H1 (cell line): ENCODE data around the gene KIAA1614. TPM values are rescaled to one million over a fixed set of nuclear protein-coding genes. Genes with fewer than 3 reads are reported as not detected.

ENCODE experiments used
- CTCF ChIA-PET: fragments of 300-600 bp; sonication (Branson Sonifier 250); formaldehyde crosslinking; loops from one replicate; lab custom pipeline; 2021; ENCODE audit not compliant: partially characterized antibody; lab: Charles Lee
- POLR2A ChIA-PET: fragments of 300-600 bp; sonication (Branson Sonifier 250); formaldehyde crosslinking; loops from one replicate; lab custom pipeline; 2021; ENCODE audit warnings: inconsistent platforms; ENCODE audit not compliant: partially characterized antibody; lab: Charles Lee
- DNase-seq, 2 experiments: peaks; one replicate each; pipeline versions ENCODE4 v3.0.0 to v3.0.0-alpha.2; 2010 to 2022; ENCODE audit warnings: low spot score in 2 of 2, low read depth in 1 of 2, mixed read lengths in 1 of 2
- FAIRE-seq: peaks from 2 replicates; lab custom pipeline; 2011; peaks lifted over from hg19 to GRCh38; lab: Jason Lieb, UNC
- H2AFZ ChIP-seq: 2 replicates; pipeline ENCODE4 v1.8.1; 2012; ENCODE audit warnings: low read length, inconsistent platforms
- H2AK5ac ChIP-seq: 2 replicates; pipeline ENCODE4 v1.6.1; 2013; ENCODE audit warnings: low read depth, low read length
- H2BK120ac ChIP-seq: replicated peaks from 2 replicates; pipeline ENCODE3; 2013; ENCODE audit warnings: low read depth, low read length, inconsistent platforms
- H2BK12ac ChIP-seq: 2 replicates; pipeline ENCODE4 v1.6.1; 2013; ENCODE audit warnings: low read depth, low read length
- H2BK15ac ChIP-seq: 2 replicates; pipeline ENCODE4 v1.6.1; 2013; ENCODE audit warnings: low read length
- H2BK20ac ChIP-seq: 2 replicates; pipeline ENCODE4 v1.6.1; 2013; ENCODE audit warnings: low read length
- H2BK5ac ChIP-seq: 2 replicates; pipeline ENCODE4 v1.6.1; 2013; ENCODE audit warnings: low read depth, low read length
- H3K14ac ChIP-seq: 2 replicates; pipeline ENCODE4 v1.6.1; 2013; ENCODE audit warnings: inconsistent platforms; ENCODE audit not compliant: insufficient read length
- H3K18ac ChIP-seq: 2 replicates; pipeline ENCODE4 v1.6.1; 2013; ENCODE audit warnings: low read length; ENCODE audit errors: extremely low read depth
- H3K23ac ChIP-seq: 2 replicates; pipeline ENCODE4 v1.6.1; 2013; ENCODE audit warnings: inconsistent platforms; ENCODE audit not compliant: insufficient read length
- H3K23me2 ChIP-seq: 2 replicates; pipeline ENCODE4 v1.6.1; 2013; ENCODE audit warnings: low read depth, low read length
- H3K27ac ChIP-seq: 2 replicates; pipeline ENCODE4 v1.6.1; 2011; ENCODE audit warnings: low read depth, low read length, inconsistent platforms
- H3K27me3 ChIP-seq, 4 experiments: replicated peaks in 1 of 4; 1 replicate in 1 of 4; 2 replicates in 3 of 4; pipeline versions ENCODE4 v1.6.1 to v1.8.1; 2011 to 2013; ENCODE audit warnings: low read length in 3 of 4, mild to moderate bottlenecking in 3 of 4, inconsistent platforms in 2 of 4, mixed read lengths in 2 of 4, moderate library complexity in 1 of 4; ENCODE audit not compliant: control insufficient read depth in 3 of 4, insufficient read depth in 3 of 4; ENCODE audit errors: extremely low read depth in 1 of 4
- H3K36me3 ChIP-seq, 4 experiments: 2 replicates each; pipeline versions ENCODE4 v1.6.1 to v1.8.1; 2011 to 2013; ENCODE audit warnings: mild to moderate bottlenecking in 4 of 4, low read length in 3 of 4, moderate library complexity in 2 of 4, control low read depth in 1 of 4, inconsistent platforms in 1 of 4; ENCODE audit not compliant: insufficient read depth in 4 of 4, control insufficient read depth in 2 of 4
- H3K4ac ChIP-seq: replicated peaks from 2 replicates; pipeline ENCODE3; 2013; ENCODE audit warnings: low read length, low read depth, mixed read lengths, inconsistent platforms; ENCODE audit not compliant: insufficient read length
- H3K4me1 ChIP-seq, 4 experiments: replicated peaks in 1 of 4; 1 replicate in 1 of 4; 2 replicates in 3 of 4; pipeline versions ENCODE4 v1.6.1 to v1.8.1; 2011 to 2013; ENCODE audit warnings: low read length in 3 of 4, inconsistent platforms in 2 of 4, mixed read lengths in 1 of 4; ENCODE audit not compliant: insufficient read depth in 4 of 4, control insufficient read depth in 3 of 4
- H3K4me2 ChIP-seq, 2 experiments: 2 replicates each; pipeline versions ENCODE4 v1.6.1 to v1.8.1; 2011 to 2013; ENCODE audit warnings: low read depth in 2 of 2, low read length in 2 of 2, control low read depth in 1 of 2, inconsistent platforms in 1 of 2, mild to moderate bottlenecking in 1 of 2; ENCODE audit not compliant: insufficient read depth in 1 of 2
- H3K4me3 ChIP-seq, 4 experiments: fragments of 200-600, 300-600 bp in 1 of 4; sonication (generic), shearing (Covaris generic), sonication (Bioruptor Twin) in 1 of 4; 2 replicates each; pipeline versions ENCODE4 v1.5.1 to v1.8.1; 2011 to 2016; ENCODE audit warnings: low read length in 4 of 4, low read depth in 3 of 4, control low read depth in 2 of 4, inconsistent platforms in 2 of 4, mild to moderate bottlenecking in 2 of 4, mixed read lengths in 1 of 4, moderate library complexity in 1 of 4; ENCODE audit not compliant: insufficient read depth in 2 of 4; ENCODE audit errors: extremely low read depth in 1 of 4
- H3K56ac ChIP-seq: replicated peaks from 2 replicates; pipeline ENCODE3; 2013; ENCODE audit warnings: low read depth, mild to moderate bottlenecking, mixed read lengths, low read length, inconsistent platforms; ENCODE audit not compliant: insufficient read length
- H3K79me1 ChIP-seq: 2 replicates; pipeline ENCODE4 v1.6.1; 2013; ENCODE audit warnings: low read depth, low read length, control low read depth
- H3K79me2 ChIP-seq, 2 experiments: 2 replicates each; pipeline versions ENCODE4 v1.6.1 to v1.8.1; 2012 to 2013; ENCODE audit warnings: low read length in 2 of 2, mild to moderate bottlenecking in 2 of 2, inconsistent platforms in 1 of 2; ENCODE audit not compliant: insufficient read depth in 2 of 2, control insufficient read depth in 1 of 2
- H3K9ac ChIP-seq, 4 experiments: replicated peaks in 1 of 4; 1 replicate in 1 of 4; 2 replicates in 3 of 4; pipeline versions ENCODE4 v1.6.1 to v1.8.1; 2011 to 2013; ENCODE audit warnings: low read depth in 3 of 4, low read length in 3 of 4, control low read depth in 2 of 4, mild to moderate bottlenecking in 2 of 4, moderate library complexity in 2 of 4, inconsistent platforms in 1 of 4; ENCODE audit errors: extremely low read depth in 1 of 4
- H3K9me3 ChIP-seq, 2 experiments: 2 replicates each; pipeline versions ENCODE4 v1.6.1 to v1.8.1; 2012 to 2013; ENCODE audit warnings: mild to moderate bottlenecking in 2 of 2, moderate library complexity in 2 of 2, control low read depth in 1 of 2, inconsistent platforms in 1 of 2, low read depth in 1 of 2, low read length in 1 of 2, mixed read lengths in 1 of 2; ENCODE audit not compliant: insufficient read depth in 2 of 2
- H4K20me1 ChIP-seq, 2 experiments: replicated peaks in 1 of 2; 2 replicates each; pipeline versions ENCODE3 to v1.8.1; 2011 to 2013; ENCODE audit warnings: inconsistent platforms in 2 of 2, low read length in 2 of 2, mild to moderate bottlenecking in 1 of 2; ENCODE audit not compliant: insufficient read depth in 2 of 2, control insufficient read depth in 1 of 2
- H4K5ac ChIP-seq: 2 replicates; pipeline ENCODE4 v1.6.1; 2013; ENCODE audit warnings: low read length, low read depth, mixed read lengths, inconsistent platforms; ENCODE audit not compliant: insufficient read length
- H4K8ac ChIP-seq: 2 replicates; pipeline ENCODE4 v1.8.0; 2013; ENCODE audit warnings: mild to moderate bottlenecking, moderate library complexity, low read length, inconsistent platforms; ENCODE audit not compliant: insufficient read depth; ENCODE audit errors: extremely low read depth
- H4K91ac ChIP-seq: replicated peaks from 2 replicates; pipeline ENCODE3; 2013; ENCODE audit warnings: low read length, mixed read lengths, inconsistent platforms; ENCODE audit not compliant: insufficient read length
- BRCA1 ChIP-seq: IDR thresholded peaks from 2 replicates; pipeline ENCODE4 v1.6.1; 2012; ENCODE audit warnings: low read depth, low read length, improper control_type of control experiment
- CTBP2 ChIP-seq: IDR thresholded peaks from 2 replicates; pipeline ENCODE4 v1.7.0; 2011; ENCODE audit warnings: borderline replicate concordance, mild to moderate bottlenecking, moderate library complexity, mixed read lengths, low read length; ENCODE audit not compliant: insufficient read depth, insufficient read length
- GTF2F1 ChIP-seq: IDR thresholded peaks from 2 replicates; pipeline ENCODE4 v1.6.1; 2012; ENCODE audit warnings: low read depth, low read length, improper control_type of control experiment, borderline replicate concordance
- RAD21 ChIP-seq, 2 experiments: IDR thresholded peaks in 1 of 2; conservative IDR thresholded peaks in 1 of 2; 2 replicates each; pipeline ENCODE4 v1.6.1; 2011; ENCODE audit warnings: low read depth in 2 of 2, low read length in 2 of 2, improper control_type of control experiment in 1 of 2, inconsistent platforms in 1 of 2, mild to moderate bottlenecking in 1 of 2, moderate library complexity in 1 of 2
- RFX5 ChIP-seq: IDR thresholded peaks from 2 replicates; pipeline ENCODE4 v1.6.1; 2011; ENCODE audit warnings: low read depth, low read length, improper control_type of control experiment, borderline replicate concordance
- WGBS, 2 experiments: shearing (Covaris generic) in 1 of 2; methylation state at CpG; one replicate each; pipeline versions ENCODE4 v1.1.6 to v1.1.7; 2013 to 2015; ENCODE audit warnings: low lambda C conversion rate in 2 of 2, mixed read lengths in 2 of 2, inconsistent platforms in 1 of 2, low coverage in 1 of 2, missing lambda C conversion rate in 1 of 2; ENCODE audit not compliant: insufficient replicate concordance in 2 of 2, insufficient coverage in 1 of 2, insufficient read length in 1 of 2; ENCODE audit errors: extremely low coverage in 1 of 2, missing lambda C conversion rate in 1 of 2; 5-methylcytosine and 5-hydroxymethylcytosine counted together
- polyA plus RNA-seq, 7 experiments: library from polyadenylated mRNA; depleted of rRNA in 3 of 7; stranded (reverse) in 5 of 7; unstranded in 2 of 7; fragments of >200 nt in 5 of 7; fragments of 200-250 nt in 2 of 7; gene quantifications; 1 replicate in 5 of 7; 2 replicates in 1 of 7; 4 replicates in 1 of 7; pipeline versions ENCODE4 v1.2.1 to v1.2.3, GENCODE V29; 2011 to 2013; ENCODE audit warnings: missing spikeins in 2 of 7, mixed read lengths in 2 of 7
- total RNA-seq: library from RNA; stranded (reverse); fragmentation: NEBNext Ultra II Directional; extraction: Animal tissue kit (Norgen Biotek cat#: 25700); gene quantifications from 2 replicates; pipeline ENCODE4 v1.2.1, GENCODE V29; 2021

Gene KIAA1614
- total and polyA plus RNA-seq, 2 of the 8 experiments (the other 6 are each of a cell fraction or from before 2014, with no cell fraction given) = 1.3 to 3.1 TPM

DNA sequence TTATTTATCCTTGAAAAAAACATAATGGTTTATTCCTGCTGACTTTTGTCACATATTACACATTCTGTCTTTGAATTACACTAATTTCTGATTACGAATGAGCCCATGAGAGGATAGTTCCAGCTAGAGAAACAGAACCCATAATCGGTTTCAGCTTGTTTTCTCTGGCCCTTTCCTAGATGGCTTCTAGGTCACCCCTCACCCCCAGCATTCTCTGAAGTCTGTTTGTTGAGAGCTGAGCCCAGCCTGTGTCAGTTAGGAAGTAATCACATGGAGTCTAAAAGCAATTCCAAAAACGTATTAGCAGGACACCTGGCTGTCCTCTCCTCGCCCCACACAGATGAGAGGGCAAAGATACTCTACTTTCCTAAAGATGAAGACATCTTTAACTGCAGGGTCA, 48.9 kb downstream of the KIAA1614 start:
- Histone ChIP-seq H3K9me3 (peaks cover 0 to 3% of the 10 kb centered on the region in 2 experiments; a peak in 1 of 4 replicates), H3K23ac (no peak overlapping the region), H3K23me2 (no peaks in the 10 kb centered on the region), H3K4me2 (no peak overlapping the region), H3K27me3 (no peaks in the 10 kb centered on the region), H3K56ac (no peak overlapping the region), H2BK20ac (no peak overlapping the region), H2AK5ac (no peak overlapping the region), H3K4me3 (no peak overlapping the region), H2BK15ac (no peak overlapping the region), H3K9ac (no peak overlapping the region), H3K79me1 (0 out of 2 replicates have a peak, but pooled peaks cover 4% of the 10 kb centered on the region), H2BK120ac (no peak overlapping the region), H4K91ac (no peak overlapping the region), H3K14ac (no peak overlapping the region), H3K27ac (no peak overlapping the region), H3K4ac (no peak overlapping the region), H2AFZ (no peak overlapping the region), H3K4me1 (no peaks in the 10 kb centered on the region), H3K36me3 (peaks cover 0 to 23% (median 5%) of the 10 kb centered on the region in 4 experiments; a peak in 5 of 8 replicates), H4K8ac (no peak overlapping the region), H4K20me1 (peaks cover 1 to 5% of the 10 kb centered on the region in 2 experiments), H2BK5ac (no peak overlapping the region)
- FAIRE-seq (no peak), DNase-seq (no peak)
- WGBS, 2 experiments = 94% methylated on average over 4 of the region's 4 CpGs; no CpG with 5 or more reads in 1 of the 2 experiments
- ChIA-PET CTCF (interaction anchor here (0.9 to 1.2 kb wide), 3 partner anchors 14 to 180 kb away, joined by 3 to 6 read pairs (median 3); no protein-coding TSS in a partner anchor), POLR2A (no interaction called here)
- TF ChIP-seq BRCA1 = no peak
- TF ChIP-seq RAD21 (IDR thresholded peaks at IDR 0.05 in 1 of 2, conservative IDR thresholded peaks at IDR 0.05 in 1 of 2; ENCODE audit: low read depth in 2 of 2, low read length in 2 of 2) = no peak
- TF ChIP-seq RFX5 = no peak
- no peak for TF ChIP-seq GTF2F1
- no peak for TF ChIP-seq CTBP2
- TF ChIP-seq, all 59 proteins: peak for 0
- H2BK12ac ChIP-seq = no peak overlapping the region
- H4K5ac ChIP-seq = no peak overlapping the region
- no peaks in the 10 kb centered on the region for H3K79me2 ChIP-seq
- no peak overlapping the region for H3K18ac ChIP-seq
